Amniotic stem cell (primary cell): ENCODE measurements around the gene ZNF584.
A peak's percentile ranks its signal among the peaks of the same experiment; 100 is the strongest.

ENCODE experiments used
- DNase-seq: peaks from one replicate; lab custom pipeline; 2025; lab: John Stamatoyannopoulos, UW

Gene ZNF584

DNA sequence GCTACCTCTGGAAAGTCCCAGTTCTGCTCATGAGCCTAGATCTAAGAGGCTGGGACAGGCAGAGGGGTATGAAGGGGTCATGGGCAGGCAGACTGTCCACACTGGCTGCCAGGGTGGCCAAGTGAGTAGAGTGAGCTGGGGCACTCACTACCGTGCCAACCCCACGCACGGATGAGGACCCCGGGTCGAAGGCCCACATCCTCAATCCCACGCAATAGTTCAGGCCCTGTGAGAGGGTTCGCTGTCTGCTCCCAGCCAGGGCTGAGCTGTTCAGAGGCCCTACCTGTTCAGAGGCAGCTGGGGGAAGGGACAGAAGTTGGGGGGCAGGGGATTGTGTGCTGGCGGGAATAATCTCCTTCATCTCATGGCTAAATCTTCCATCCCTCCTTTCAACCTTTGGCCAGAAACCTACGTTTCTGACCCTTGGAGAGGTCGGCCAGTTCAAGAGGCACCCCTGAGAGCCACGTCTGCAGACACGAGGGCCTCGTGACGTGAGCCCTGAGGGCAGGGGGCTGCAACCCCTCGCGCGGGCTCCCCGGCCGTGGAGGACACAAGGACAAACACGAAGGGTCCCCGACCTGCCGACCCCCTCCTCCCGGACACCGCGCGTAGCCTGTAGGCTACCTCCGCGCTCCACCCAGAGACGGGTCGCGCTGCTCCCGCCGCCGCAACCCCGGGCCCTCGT is 22.4 kb upstream of the ZNF584 start:
- DNase-seq = no peak

DNA sequence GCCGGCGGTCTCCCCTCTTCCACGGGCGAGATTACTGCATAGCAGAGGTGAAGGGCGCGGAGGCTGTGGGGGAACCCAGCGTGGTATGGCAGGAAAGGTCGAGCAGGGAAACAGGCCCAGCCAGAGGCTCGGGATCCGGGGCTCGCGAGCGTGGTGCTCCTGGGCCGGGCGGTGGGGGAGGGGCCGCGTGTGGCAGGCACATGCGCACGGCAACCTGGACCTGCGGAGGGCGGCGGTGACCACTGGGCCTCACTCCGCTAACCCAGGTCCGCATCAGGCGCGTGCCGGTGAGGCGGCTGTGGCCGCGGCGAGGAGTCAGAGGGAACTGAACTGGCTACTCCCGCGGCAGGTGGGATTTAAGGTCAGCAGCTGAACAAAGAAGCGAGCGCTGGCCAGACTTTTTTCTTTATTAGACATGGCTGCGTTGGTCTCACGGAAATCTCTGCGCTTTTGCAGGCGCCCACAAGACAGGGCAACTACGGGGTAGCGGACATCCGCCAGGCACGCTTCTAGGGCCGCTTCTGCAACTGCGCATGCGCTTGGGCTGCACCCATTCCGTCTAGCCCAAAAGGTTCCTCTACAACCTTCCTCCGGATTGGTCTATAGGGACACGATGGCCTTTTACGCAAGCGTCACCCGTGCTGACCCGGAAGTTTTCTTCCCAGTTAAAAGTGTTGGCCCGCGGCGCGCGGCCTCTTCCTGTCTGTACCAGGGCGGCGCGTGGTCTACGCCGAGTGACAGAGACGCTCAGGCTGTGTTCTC is 21.7 kb upstream of the ZNF584 start, which contains the start of gene RPS5:
Gene RPS5, plus strand, starts transcription at position 694 of the 762 bp plus-strand sequence. CDS start 869 bp downstream, outside the sequence.
- DNase-seq = peak; percentile 94

DNA sequence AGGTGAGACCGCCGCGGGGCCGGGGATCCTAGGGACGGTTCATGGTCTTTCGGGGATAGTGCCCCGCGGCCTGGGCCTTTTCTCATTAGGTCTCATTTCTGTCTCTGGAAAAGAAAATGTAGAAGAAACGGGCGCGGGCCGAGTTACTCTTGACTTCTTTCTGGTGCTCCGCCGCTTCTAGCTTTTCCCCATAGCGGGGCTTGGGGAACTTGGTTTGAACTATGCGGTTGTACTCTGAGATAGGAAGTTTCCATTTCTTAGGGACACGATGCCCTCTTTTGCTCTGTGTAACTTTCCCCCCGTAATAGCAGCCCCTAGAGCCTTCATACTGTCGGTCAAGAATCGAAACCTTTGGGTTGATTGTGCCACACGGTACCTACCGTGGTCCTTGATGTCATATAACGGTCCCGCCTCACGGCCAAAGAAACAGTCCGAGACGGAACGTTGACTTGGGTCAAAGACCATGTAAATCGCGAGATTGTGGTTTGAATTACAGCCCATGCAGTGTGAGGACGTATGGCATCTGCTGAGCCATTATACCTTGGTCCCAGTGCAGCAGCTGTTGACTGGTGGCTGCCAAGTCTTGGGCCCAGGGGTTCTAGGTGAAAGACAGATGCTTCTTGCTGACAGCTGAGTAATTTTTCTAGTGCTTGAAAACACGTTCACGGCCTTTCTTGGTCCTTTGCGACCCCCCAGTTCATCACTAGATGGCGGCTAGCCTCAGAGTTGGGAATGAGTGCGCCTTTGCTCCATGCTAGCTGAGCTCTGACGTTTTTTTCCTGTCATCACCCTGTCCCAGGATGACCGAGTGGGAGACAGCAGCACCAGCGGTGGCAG is 20.9 kb upstream of the ZNF584 start:
- DNase-seq = no peak

DNA sequence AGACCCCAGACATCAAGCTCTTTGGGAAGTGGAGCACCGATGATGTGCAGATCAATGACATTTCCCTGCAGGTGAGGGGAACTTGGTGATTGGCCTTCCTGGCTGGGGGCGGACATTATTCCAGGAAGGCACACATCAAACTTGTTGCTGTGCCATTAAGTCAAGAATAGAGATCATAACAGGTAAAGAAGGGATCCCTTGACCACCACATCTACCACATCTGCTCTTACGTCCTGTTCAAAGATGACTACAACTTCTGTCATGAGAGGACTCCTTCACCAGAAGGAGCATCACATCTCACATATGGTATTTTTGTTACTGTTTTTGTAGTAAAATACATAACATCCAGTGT is 20.3 kb upstream of the ZNF584 start:
- DNase-seq = no peak

DNA sequence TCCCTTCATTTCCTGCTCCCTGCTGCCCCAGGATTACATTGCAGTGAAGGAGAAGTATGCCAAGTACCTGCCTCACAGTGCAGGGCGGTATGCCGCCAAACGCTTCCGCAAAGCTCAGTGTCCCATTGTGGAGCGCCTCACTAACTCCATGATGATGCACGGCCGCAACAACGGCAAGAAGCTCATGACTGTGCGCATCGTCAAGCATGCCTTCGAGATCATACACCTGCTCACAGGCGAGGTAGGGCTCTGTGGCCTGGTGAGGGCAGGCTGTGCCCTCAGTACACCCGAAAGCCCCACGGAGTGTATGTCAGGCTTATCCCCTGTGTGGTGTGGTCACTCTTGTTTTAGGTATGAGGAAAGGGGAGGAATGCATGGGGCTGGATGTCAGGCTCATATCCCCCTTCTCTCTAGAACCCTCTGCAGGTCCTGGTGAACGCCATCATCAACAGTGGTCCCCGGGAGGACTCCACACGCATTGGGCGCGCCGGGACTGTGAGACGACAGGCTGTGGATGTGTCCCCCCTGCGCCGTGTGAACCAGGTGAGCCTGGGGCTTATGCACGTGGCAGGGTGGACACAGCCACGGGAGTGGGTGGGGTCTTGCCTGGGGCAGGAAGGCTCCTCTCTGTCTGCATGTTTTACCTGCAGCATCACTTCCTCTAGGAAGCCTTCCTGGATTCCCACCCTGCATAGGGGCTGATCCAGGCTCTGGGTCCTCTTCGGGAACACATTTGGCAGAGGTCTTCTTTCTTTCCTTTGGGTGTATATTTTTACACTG is 15.3 kb upstream of the ZNF584 start:
- DNase-seq = no peak

DNA sequence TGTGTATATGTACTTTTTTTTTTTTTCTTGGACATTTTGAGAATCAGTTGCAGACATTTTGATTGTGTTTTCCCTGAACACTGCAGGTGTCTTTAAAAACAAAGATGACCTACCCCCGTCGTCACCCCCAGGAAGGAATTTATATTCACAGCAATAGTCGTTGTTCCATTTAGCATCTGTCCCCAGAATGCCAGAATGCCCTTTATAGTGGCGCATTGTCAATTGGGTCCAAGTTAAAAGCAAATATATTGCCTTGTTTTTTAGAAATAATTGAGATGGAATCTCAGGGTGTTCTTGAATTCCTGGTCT is 14.8 kb upstream of the ZNF584 start:
- DNase-seq = no peak

GRCh38 chr19:58394821-58395219 is 13.6 kb upstream of the ZNF584 start:
- no peak for DNase-seq

GRCh38 chr19:58395220-58395978 is 13.1 kb upstream of the ZNF584 start, which contains the start of gene RNF225:
Gene RNF225 (plus strand): TSS chr19:58395656. CDS start chr19:58396090, 434 bp downstream.
- DNase-seq = no peak

- DNase-seq = no peak
These were observed 12.3 kb upstream of the ZNF584 start for GRCh38 chr19:58395979-58396627.

GRCh38 chr19:58396691-58397532 is 11.5 kb upstream of the ZNF584 start:
- no peak for DNase-seq

DNA sequence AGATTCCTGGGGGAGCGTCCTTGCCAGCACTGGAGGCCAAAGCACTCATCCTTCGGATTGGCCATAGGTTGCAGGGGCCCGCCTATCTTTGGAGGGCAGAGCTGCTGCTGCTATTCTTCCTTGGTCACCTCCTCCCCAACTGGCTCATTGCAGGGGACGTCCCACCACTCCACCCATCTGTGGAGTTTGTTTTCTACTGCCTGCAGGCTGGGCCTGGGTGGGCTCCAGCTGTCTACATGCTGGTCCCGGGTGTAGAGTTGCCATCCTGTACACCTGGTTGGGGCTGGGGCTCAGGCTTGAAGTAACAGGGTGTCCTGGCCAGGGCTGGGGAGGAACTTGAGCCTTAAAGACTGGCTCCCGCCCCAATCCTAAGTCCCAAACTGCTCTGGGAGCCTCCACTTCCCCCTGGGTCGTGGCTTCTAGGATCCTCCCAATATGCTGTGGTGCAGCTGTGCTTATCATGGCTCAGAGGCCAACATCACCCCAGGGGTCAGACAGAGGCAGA is 10.9 kb upstream of the ZNF584 start:
- no peak for DNase-seq

DNA sequence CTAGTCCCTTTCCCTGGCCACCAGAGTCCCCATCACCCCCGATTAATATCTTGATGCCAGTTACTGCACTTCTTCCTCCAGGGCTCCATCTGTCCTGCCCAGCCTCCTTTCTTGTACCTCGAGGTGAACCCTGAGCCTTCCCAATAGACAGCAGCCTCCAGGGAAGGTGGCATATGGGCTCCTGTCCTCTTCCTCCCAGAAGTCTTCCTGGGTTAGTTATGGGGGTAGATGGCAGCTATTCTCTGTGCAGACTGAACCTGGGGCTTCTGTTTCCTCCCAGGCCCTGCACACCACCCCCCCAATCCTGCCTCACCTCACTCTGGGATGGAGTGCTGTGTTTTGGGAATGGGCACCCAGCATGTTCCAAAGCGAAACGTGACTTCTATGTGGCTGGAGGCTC is 10.4 kb upstream of the ZNF584 start:
- no peak for DNase-seq

GRCh38 chr19:58398545-58398944 is 9.9 kb upstream of the ZNF584 start:
- DNase-seq = no peak

GRCh38 chr19:58399903-58400302 is 8.5 kb upstream of the ZNF584 start:
- no peak for DNase-seq

DNA sequence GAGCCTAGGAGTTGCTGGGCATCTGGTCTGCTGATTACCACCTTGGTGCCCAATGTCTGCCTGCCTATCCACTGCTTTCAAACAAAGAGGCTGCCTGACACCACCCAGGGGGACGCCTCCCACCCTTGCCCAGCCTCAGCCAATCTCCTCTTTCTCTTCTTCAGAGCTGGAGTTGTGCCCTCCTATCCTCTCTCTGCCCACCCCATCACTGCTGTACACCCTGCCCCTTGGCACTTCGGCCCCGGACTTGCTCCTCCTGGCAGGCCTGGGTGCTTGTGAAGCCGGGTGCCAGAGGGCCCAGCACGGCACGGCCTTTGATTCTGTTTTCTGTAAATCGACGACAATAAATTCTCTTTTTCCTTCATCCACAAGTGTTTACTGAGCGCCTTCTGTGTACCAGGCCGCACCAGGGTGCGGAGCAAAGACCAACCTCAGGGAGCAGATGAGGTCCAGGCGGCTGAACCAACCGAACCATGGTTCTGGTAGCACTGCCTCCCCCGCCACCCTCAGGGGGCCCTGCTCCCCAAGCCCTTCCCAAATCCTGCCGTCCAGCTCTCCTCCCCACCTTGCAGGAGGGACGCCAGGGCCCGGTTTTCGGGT is 8.0 kb upstream of the ZNF584 start:
- DNase-seq = no peak

DNA sequence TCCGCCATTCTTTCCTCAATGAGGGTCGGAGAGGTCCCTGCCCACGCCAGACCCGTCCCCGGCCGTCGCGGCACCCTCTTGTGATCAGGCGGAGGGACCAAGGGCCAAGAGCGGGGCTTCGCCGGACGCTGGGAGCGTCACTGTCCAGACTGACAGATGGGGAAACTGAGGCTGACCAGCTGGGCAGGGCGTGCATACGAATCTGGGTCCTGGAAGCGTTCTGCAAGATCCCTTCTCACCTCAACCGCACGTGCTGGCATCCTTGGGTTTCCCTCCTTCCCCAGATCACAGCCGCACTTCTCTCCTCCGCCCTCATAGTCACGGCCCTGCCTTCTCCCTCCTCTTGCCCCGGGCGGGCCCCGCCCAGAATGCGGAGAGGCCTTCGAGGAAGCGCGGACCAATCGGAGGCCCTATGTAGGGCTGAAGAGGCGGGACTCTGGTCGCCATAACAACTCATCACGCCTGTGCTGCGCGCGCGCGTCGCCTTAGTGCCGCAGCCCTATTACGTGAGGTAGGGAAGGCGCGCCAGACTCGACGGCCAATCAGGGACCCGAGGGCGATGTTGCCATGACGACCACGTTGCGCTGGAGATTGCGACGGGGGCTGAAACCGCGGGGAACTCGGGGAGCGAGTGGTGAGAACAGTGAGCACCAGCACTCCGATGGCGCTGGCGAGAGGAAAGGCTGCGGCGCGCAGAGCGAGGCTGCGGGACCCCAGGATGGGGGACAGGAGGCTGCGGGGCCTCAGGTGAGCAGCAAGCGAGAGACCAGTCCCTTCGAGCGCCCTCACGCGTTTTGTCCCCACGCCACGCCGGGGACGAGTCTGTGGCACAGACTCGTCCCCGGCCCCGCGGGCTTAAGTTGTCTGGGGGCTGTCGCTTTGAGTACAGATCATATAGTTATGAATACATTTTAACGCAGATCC is 7.3 kb upstream of the ZNF584 start:
- DNase-seq = peak; percentile 97

DNA sequence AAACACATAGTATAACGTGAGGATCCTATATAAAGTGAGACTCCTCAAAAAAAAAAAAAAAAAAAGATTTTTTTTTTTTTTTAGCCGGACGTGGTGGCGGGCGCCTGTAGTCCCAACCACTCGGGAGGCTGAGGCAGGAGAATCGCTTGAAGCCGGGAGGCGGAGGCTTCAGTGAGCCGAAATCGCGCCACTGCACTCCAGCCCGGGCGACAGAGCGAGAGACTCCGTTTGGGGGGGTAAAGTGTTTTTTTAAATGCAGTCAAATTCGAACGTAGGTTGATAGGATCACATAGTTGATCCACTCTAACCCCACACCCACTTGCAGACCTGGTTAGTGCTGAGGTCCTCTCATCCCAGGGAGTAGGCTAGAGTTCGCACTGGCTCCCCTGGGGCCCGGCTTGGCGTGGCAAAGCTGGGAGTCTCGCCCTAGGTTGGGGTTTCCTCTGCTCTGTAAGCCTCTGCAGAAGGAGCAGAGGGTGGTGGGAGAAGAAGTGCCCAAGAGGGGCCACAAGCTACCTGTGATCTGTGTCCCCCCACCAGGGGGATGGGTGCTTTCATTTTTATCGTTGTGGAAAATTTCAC is 6.5 kb upstream of the ZNF584 start:
- no peak for DNase-seq
